Large intestine (tissue), 3 donors: ENCODE data around the gene PCAT6. TPM values are rescaled to one million over a fixed set of nuclear protein-coding genes. Genes with fewer than 3 reads are reported as not detected.

Experiments used
- DNase-seq, 2 donors: peaks; one replicate each; pipeline versions ENCODE4 v3.0.0 to v3.0.0-alpha.2; 2013
- H3K27ac ChIP-seq: one replicate; pipeline ENCODE4 v1.5.1; 2013; ENCODE audit warnings: low read length
- H3K27me3 ChIP-seq: 2 replicates; pipeline ENCODE4 v1.6.1; 2013; ENCODE audit warnings: low read length; ENCODE audit not compliant: control insufficient read depth, insufficient read depth
- H3K36me3 ChIP-seq: 2 replicates; pipeline ENCODE4 v1.6.1; 2013; ENCODE audit warnings: low read length; ENCODE audit not compliant: control insufficient read depth, insufficient read depth
- H3K4me1 ChIP-seq: one replicate; pipeline ENCODE4 v1.6.1; 2013; ENCODE audit warnings: low read length; ENCODE audit not compliant: control insufficient read depth, insufficient read depth
- H3K4me3 ChIP-seq: one replicate; pipeline ENCODE4 v1.5.1; 2013; ENCODE audit warnings: low read length
- H3K9me3 ChIP-seq: one replicate; pipeline ENCODE4 v1.6.1; 2013; ENCODE audit warnings: mild to moderate bottlenecking, low read depth, low read length, moderate library complexity; ENCODE audit not compliant: control insufficient read depth
- WGBS: methylation state at CpG from one replicate; pipeline ENCODE4 v1.1.5; 2013; ENCODE audit warnings: low lambda C conversion rate; ENCODE audit not compliant: insufficient coverage; 5-methylcytosine and 5-hydroxymethylcytosine counted together
- polyA plus RNA-seq: library from polyadenylated mRNA; unstranded; fragments of 120-200 nt; gene quantifications from one replicate; pipeline ENCODE4 v1.2.1, GENCODE V29; 2013

PCAT6 gene
- polyA plus RNA-seq, 1 donor: 2.1 TPM

DNA sequence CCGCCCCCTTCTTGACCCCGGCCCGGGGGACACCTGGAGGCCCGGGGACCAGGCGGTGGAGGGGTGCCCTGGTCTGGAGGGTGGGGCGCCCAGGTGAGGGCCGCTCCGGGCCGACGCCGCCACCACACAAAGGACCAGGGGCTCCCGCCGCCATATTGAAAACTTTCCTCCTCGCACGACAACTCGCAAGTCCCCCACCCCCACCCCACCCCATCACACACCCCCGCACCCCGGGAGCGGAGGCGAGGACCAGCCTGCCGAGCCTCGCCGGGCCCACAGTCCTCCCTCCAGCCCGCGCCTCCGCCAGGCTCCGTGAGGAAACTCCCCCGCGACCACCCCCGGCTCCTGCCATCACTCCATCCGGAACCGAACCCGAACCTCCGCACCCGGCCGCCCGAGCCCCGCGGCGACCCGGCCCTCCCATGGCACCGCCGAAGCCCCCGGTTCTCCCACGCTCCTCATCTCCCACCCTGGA, 3.3 kb upstream of the PCAT6 start:
- Histone ChIP-seq H3K4me1 (peaks cover 9% of the 10 kb centered on the region), H3K9me3 (peaks cover 2% of the 10 kb centered on the region), H3K4me3 (peak overlapping the region; percentile 78), H3K36me3 (no peaks in the 10 kb centered on the region), H3K27ac (peak overlapping the region; percentile 70), H3K27me3 (peaks cover 13% of the 10 kb centered on the region)
- DNase-seq: peak; percentile 18 to 44
- no CpG with 5 or more reads among the region's 45 CpGs for WGBS

DNA sequence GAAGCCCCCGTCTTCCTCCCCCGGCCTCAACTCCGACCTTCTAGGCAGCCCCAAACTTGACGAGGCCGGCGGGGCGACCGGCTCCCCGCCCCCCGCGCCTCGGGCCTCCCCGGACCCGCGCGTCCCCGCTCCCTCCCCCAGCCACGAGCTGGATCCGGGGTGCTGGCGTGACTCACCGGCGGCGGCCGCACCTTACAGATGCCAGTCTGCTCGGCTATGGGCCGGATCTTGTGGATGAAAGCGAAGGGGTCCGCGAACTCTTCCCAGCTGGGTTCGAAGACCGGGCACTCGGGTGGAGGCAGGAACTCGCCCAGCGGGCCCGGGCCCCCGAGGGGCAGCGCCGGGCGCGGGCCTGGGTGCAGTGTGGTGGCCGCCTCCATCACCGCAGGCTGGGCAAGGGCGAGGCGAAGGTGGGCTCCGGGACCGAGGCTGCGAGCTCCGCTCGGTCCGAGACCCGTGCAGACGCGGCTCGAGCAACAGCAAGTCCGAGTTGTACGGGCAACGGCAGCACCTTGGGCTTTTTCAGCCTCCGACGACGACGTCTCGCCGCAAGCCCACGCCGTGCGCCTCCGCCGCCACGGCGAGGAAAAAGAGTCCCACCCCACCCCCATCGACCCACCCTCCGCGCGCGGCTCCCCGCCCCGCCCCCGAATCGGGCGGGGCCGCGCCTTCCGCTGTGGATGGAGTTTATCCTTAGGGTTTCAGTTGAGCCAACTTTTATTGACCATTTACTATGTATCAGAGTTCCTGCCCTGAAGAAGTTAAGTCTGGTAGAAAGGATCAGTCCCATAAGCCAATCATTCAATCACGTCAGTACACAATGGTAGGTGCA, 2.6 kb upstream of the PCAT6 start, which contains the start of gene KDM5B:
TSS of gene KDM5B (minus strand) at position 496 of the 832 bp plus-strand sequence. CDS start at position 380, 116 bp downstream.
- Histone ChIP-seq H3K27ac (peak within 1 kb of the TSS; percentile 70), H3K36me3 (no peaks in the 10 kb centered on the region), H3K9me3 (peaks cover 2% of the 10 kb centered on the region), H3K4me3 (peak within 1 kb of the TSS; percentile 78), H3K27me3 (peaks cover 13% of the 10 kb centered on the region), H3K4me1 (peaks cover 9% of the 10 kb centered on the region)
- no CpG with 5 or more reads among the region's 84 CpGs for WGBS
- peak; percentile 57 to 80 for DNase-seq

DNA sequence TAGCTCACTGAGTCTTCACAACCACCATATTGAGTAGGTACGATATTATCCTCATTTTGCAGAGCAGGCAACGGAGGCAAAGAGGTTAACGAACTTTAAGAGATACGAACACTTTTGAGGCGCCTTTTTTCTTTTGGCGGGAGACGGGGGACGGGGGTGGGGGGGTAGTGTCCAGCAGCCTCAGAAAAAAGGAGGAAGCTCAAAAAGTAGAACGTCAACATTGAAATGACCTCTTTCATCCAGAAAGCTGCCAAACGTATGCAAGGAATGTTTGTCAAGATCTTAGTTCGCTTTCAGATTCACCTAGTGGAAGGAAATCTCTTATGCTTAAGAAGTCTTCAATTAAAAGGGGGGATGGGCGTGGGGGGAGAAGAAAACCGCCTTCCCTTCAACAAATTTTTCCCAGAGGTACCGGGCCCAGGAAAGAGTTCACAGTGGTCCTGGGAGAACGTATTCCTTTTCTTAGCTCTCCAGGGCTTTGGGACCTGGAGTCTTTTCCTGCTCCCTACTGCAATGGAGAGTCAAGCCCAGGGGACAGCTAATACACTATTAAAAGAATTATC, 1.1 kb upstream of the PCAT6 start:
- peaks cover 2% of the 10 kb centered on the region for H3K9me3 ChIP-seq
- peaks cover 9% of the 10 kb centered on the region for H3K4me1 ChIP-seq
- H3K27me3 ChIP-seq: peaks cover 13% of the 10 kb centered on the region
- no peaks in the 10 kb centered on the region for H3K36me3 ChIP-seq
- no CpG with 5 or more reads among the region's 15 CpGs for WGBS
- DNase-seq: no peak
- H3K27ac ChIP-seq: no peak overlapping the region
- no peak overlapping the region for H3K4me3 ChIP-seq

DNA sequence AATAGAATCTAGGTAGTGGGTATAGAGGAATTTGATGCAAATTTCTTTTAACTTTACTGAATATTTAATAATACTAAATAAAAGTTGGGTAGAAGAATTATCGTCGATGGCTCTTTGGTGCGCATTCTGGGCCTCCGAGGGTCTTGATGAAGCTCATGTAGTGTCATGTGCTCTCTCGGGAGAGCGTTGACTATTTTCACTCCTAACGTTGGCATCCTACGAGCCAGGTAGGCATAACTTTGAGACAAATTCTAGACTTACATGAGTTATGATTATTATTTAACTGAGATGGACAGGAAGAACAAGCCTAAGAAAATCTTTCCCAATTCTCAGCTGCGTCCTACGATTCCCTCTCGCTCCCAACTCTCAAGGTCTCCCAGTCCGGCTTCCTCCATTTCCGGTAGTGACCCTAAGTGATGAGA, 550 bp upstream of the PCAT6 start:
- peaks cover 13% of the 10 kb centered on the region for H3K27me3 ChIP-seq
- no CpG with 5 or more reads among the region's 13 CpGs for WGBS

DNA sequence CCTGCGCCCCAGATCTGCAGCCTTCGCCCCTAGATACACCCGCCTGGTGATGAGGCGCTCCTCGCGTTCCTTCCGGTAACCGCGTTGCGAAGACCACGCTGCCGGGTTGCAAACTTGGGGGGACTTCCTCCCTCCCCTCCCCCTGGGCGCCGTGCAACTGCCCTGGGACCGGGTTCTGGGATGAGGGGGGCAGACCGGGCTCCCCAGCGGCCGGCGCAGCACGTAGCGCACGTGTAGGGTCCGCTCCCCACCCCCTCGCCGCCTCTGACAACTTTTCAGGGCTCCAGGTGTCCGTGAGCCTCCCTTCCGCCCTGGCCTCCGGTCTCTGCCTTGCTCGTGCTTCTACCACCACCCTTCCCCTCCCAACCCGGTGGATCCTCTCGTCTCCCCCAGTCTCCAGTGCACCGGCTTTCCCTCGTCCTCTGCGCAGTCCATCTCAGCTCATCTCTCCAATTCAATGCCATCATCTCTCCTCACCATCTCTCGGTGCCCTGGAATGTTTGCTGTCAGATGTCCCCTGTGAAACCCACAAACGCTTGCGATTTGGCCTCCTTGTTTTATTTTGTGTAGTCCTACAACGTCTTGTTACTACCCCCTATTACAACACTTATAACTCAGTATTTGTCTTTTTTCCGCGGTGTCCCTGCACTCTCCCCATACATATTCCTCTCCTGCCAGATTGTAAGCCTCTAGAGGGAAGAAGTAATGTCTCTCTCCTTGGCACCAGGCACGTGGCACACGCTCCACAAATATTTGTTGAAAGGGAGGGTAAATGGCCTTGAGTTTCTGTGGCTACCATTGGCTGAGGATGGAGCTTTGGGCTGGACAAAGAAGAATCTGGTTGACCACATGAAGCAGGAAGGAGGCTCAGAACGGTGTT, 782 bp downstream of the PCAT6 start:
- Histone ChIP-seq H3K9me3 (peaks cover 2% of the 10 kb centered on the region), H3K4me1 (peaks cover 9% of the 10 kb centered on the region), H3K27ac (no peak overlapping the region), H3K4me3 (peak overlapping the region; percentile 74), H3K27me3 (peaks cover 13% of the 10 kb centered on the region), H3K36me3 (no peaks in the 10 kb centered on the region)
- 26% methylated on average over 7 of the region's 43 CpGs for WGBS
- peak; percentile 19 to 58 for DNase-seq

More for the DNA sequence above, 550 bp upstream of the PCAT6 start:
- H3K9me3 ChIP-seq: peaks cover 2% of the 10 kb centered on the region
- DNase-seq: no peak
- H3K4me3 ChIP-seq: peak overlapping the region; percentile 74
- peaks cover 9% of the 10 kb centered on the region for H3K4me1 ChIP-seq
- peak overlapping the region; percentile 67 for H3K27ac ChIP-seq
- no peaks in the 10 kb centered on the region for H3K36me3 ChIP-seq

DNA sequence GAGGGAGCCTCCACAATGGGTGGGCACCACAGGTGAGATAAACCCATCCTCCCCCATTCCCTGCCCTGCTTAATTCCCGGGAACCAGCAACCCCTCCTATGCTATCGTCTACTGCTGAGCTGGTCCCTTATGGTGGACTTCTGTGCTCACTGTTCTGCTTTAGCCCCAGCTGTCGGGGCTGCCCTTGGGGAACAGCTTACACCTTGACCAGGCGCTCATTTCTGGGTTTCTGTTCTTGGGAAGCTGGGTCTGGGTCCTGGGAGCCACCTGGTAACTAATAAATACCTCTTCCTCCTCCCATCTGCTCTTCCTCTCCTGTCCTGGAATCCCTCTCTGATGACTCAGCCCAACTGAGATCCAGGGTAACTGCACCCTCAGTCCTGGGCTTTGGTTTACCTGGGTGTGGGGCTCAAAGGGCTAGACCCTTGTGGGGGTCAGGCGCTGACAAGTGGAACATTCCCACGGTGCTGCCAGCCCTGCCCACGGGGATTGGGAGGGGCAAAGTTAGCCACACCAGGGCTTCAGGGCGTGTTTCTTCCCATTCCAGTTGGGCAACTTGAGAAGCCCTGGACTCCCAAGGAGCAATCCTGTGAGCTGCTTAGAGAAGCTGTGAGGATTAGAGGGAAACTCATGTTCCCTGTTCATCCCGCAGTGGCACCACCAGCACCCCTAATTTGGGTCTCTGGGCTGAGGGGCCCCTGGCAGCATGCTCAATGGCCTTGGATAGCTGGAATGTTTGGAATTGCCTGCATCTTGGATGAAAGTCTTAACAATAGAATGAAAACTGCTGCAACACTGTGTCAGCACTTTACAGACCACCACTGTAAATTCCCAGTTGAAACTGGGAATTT, 1.6 kb downstream of the PCAT6 start:
- peak in 1 of 2 donors; percentile 34 for DNase-seq
- H3K4me3 ChIP-seq: no peak overlapping the region
- WGBS: no CpG with 5 or more reads among the region's 9 CpGs
- no peak overlapping the region for H3K27ac ChIP-seq
- peaks cover 2% of the 10 kb centered on the region for H3K9me3 ChIP-seq
- peaks cover 9% of the 10 kb centered on the region for H3K4me1 ChIP-seq
- no peaks in the 10 kb centered on the region for H3K36me3 ChIP-seq
- H3K27me3 ChIP-seq: peaks cover 13% of the 10 kb centered on the region

DNA sequence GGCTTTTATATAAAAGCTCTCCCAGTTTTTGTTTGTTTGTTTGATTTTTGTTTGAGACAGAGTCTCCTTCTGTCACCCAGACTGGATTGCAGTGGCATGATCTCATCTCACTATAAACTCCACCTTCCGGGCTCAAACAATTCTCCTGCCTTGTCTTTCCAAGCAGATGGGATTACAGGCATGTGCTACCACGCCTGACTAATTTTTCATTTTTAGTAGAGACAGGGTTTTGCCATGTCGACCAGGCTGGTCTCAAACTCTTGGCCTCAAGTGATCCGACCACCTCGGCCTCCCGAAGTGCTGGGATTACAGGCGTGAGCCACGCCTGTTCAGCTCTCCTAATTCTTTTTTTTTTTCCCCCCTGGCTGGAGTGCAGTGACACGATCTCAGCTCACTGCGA, 4.4 kb downstream of the PCAT6 start:
- no CpG with 5 or more reads among the region's 10 CpGs for WGBS
- DNase-seq: peak in 1 of 2 donors; percentile 22

DNA sequence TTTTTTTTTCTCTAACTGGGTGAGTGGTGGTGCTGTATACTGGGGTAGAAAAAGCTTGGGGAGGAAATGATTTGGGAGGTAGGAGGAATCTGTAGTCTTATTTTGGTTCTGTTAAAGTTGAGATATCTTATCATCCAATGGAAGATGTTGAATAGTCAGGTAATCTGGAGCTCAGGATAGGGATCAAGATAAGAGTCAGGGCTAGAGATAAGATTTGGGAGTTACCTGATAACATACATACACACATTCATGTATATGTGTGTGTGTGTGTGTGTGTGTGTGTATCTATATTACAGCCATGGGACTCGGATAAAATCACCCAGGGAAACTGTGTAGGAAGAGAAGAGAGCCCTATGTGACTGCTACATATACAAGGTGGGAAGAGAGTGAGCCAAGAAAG, 8.1 kb downstream of the PCAT6 start:
- H3K27me3 ChIP-seq: peaks cover 2% of the 10 kb centered on the region
- no peak for DNase-seq
- no peaks in the 10 kb centered on the region for H3K4me1 ChIP-seq
- H3K36me3 ChIP-seq: no peaks in the 10 kb centered on the region
- no peaks in the 10 kb centered on the region for H3K9me3 ChIP-seq
- H3K27ac ChIP-seq: no peak overlapping the region
- H3K4me3 ChIP-seq: no peak overlapping the region
- no CpG with 5 or more reads among the region's 1 CpG for WGBS

More for the DNA sequence above, 4.4 kb downstream of the PCAT6 start:
- peaks cover 8% of the 10 kb centered on the region for H3K27me3 ChIP-seq
- no peaks in the 10 kb centered on the region for H3K36me3 ChIP-seq
- no peak overlapping the region for H3K27ac ChIP-seq
- peaks cover 2% of the 10 kb centered on the region for H3K9me3 ChIP-seq
- H3K4me1 ChIP-seq: peaks cover 6% of the 10 kb centered on the region
- H3K4me3 ChIP-seq: no peak overlapping the region

DNA sequence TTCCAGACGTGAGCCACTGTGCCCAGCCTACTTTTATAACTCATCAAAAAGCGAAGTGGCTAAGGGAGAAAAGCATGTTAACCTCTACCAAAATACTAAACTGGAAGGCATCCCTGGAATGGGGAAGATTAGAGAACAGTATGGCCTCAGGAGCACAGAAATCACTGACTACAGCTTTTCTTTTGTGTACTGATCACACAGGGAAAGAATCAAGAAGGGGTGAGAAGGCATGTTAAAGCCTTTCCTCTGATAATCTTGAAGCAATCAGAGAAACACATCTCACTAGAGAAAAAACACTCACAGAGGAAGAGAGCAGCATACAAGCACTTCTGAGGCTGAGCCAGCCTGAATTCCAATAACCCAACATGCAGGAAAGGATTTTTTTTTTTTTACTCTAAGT, 10.7 kb downstream of the PCAT6 start:
- Histone ChIP-seq H3K9me3 (no peaks in the 10 kb centered on the region), H3K27me3 (peaks cover 5% of the 10 kb centered on the region)
- no CpG with 5 or more reads among the region's 2 CpGs for WGBS

More for the DNA sequence above, 10.7 kb downstream of the PCAT6 start:
- Histone ChIP-seq H3K4me1 (no peaks in the 10 kb centered on the region), H3K36me3 (no peaks in the 10 kb centered on the region), H3K4me3 (no peak overlapping the region), H3K27ac (no peak overlapping the region)
- DNase-seq: no peak
